ENCODE results near the gene NUBP1. TPM values are rescaled to one million over a fixed set of nuclear protein-coding genes. Genes with fewer than 3 reads are reported as not detected.

The NUBP1 gene
- total RNA-seq, 1 experiment from 2014 or later: 31.5 TPM

DNA sequence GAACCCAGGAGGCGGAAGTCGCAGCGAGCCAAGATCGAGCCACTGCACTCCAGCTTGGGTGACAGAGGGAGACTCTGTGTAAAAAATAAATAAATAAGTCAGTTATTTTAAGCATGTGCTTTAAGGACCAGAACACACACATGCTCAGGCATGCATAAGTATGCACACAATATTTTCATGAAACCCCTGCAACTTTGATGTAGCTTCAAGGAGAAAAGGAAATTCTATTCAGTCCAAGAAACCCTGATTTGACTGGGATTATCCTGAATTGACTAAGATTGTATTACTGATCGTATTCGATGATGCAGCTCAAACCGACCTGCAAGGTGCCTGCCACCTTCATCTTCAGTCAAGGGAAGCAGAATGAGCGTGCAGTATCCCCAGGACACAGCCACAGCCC, 49.8 kb upstream of the NUBP1 start:
- POLR2A ChIA-PET: no interaction called here
- TF ChIP-seq YY1 (IDR thresholded peaks at IDR 0.05; ENCODE audit: extremely low read depth, insufficient replicate concordance, low read depth, low read length): no peak
- no peak for TF ChIP-seq CEBPB (IDR thresholded peaks at IDR 0.05; ENCODE audit: low read depth)
- intact Hi-C loops (cut with micrococcal nuclease): no loop called here
- ATAC-seq (no peak), DNase-seq (ENCODE audit: low read depth, low spot score) (no peak)
- Histone ChIP-seq H3K79me2 (ENCODE audit: insufficient read depth, low read length) (no peaks in the 10 kb centered on the region), H3K9me3 (ENCODE audit: control insufficient read depth in 1 of 2, insufficient read depth in 1 of 2, low read depth in 1 of 2, low read length in 2 of 2) (no peaks in the 10 kb centered on the region), H3K9me2 (ENCODE audit: insufficient read depth) (no peaks in the 10 kb centered on the region), H3K4me1 (ENCODE audit: control insufficient read depth in 1 of 2, insufficient read depth in 2 of 2, low read length in 2 of 2) (no peaks in the 10 kb centered on the region), H3K4me2 (ENCODE audit: low read length) (no peak overlapping the region), H3K9ac (ENCODE audit: low read length) (no peak overlapping the region), H3K27ac (ENCODE audit: low read depth, low read length) (no peak overlapping the region), H4K20me1 (ENCODE audit: insufficient read depth) (no peaks in the 10 kb centered on the region), H3K36me3 (ENCODE audit: control insufficient read depth in 1 of 2, insufficient read depth in 2 of 2, low read length in 2 of 2) (no peaks in the 10 kb centered on the region), H2AFZ (ENCODE audit: low read depth, low read length, poor library complexity, severe bottlenecking) (no peak overlapping the region), H3K4me3 (replicated peaks in 1 of 2; ENCODE audit: low read depth in 1 of 2, low read length in 2 of 2) (no peak overlapping the region), H3K27me3 (ENCODE audit: insufficient read depth, low read length) (no peaks in the 10 kb centered on the region)
- BruUV-seq (replicated peaks): no TSS peak
- CTCF ChIA-PET: no interaction called here
- RAD21 ChIA-PET (ENCODE audit: low non-redundant PET in 1 of 2, low total read pairs in 2 of 2, uncharacterized antibody in 2 of 2, unreplicated experiment in 2 of 2): interaction anchor here in 1 of 2 experiments (0.6 kb wide), 1 partner anchor 17 kb away, joined by 5 read pairs; no protein-coding TSS in a partner anchor

- Histone ChIP-seq H3K27ac (ENCODE audit: low read depth, low read length) (no peak overlapping the region), H3K27me3 (ENCODE audit: insufficient read depth, low read length) (no peaks in the 10 kb centered on the region)
- CTCF ChIA-PET: no interaction called here
Measured at GRCh38 chr16:10694306-10694705, 49.3 kb upstream of the NUBP1 start.

More at GRCh38 chr16:10694306-10694705, 49.3 kb upstream of the NUBP1 start:
- Histone ChIP-seq H4K20me1 (ENCODE audit: insufficient read depth) (no peaks in the 10 kb centered on the region), H3K9me2 (ENCODE audit: insufficient read depth) (no peaks in the 10 kb centered on the region), H2AFZ (ENCODE audit: low read depth, low read length, poor library complexity, severe bottlenecking) (no peak overlapping the region), H3K9ac (ENCODE audit: low read length) (no peak overlapping the region), H3K4me3 (replicated peaks in 1 of 2; ENCODE audit: low read depth in 1 of 2, low read length in 2 of 2) (no peak overlapping the region), H3K79me2 (ENCODE audit: insufficient read depth, low read length) (no peaks in the 10 kb centered on the region), H3K4me2 (ENCODE audit: low read length) (no peak overlapping the region), H3K9me3 (ENCODE audit: control insufficient read depth in 1 of 2, insufficient read depth in 1 of 2, low read depth in 1 of 2, low read length in 2 of 2) (no peaks in the 10 kb centered on the region), H3K4me1 (ENCODE audit: control insufficient read depth in 1 of 2, insufficient read depth in 2 of 2, low read length in 2 of 2) (no peaks in the 10 kb centered on the region), H3K36me3 (ENCODE audit: control insufficient read depth in 1 of 2, insufficient read depth in 2 of 2, low read length in 2 of 2) (no peaks in the 10 kb centered on the region)
- no peak for DNase-seq (ENCODE audit: low read depth, low spot score)
- ChIA-PET RAD21 (ENCODE audit: low non-redundant PET in 1 of 2, low total read pairs in 2 of 2, uncharacterized antibody in 2 of 2, unreplicated experiment in 2 of 2) (no interaction called here), POLR2A (no interaction called here)
- no TSS peak for BruUV-seq (replicated peaks)
- TF ChIP-seq EZH2 (IDR thresholded peaks at IDR 0.05) (no peak), JUND (IDR thresholded peaks at IDR 0.05) (no peak), MAX (IDR thresholded peaks at IDR 0.05) (no peak), ZNF274 (IDR thresholded peaks at IDR 0.05; ENCODE audit: low read depth, low read length) (no peak), FOSL1 (IDR thresholded peaks at IDR 0.05; ENCODE audit: low read depth) (no peak), POLR2AphosphoS5 (IDR thresholded peaks at IDR 0.05; ENCODE audit: low read depth, low read length) (no peak), CBX3 (IDR thresholded peaks at IDR 0.05; ENCODE audit: low read depth) (no peak), EGR1 (IDR thresholded peaks at IDR 0.05; ENCODE audit: low read depth) (no peak), ZFX (IDR thresholded peaks at IDR 0.05) (no peak)
- no peak for ATAC-seq
- intact Hi-C loops (cut with micrococcal nuclease): no loop called here
